ENCODE data around the gene TMEM132C.

TMEM132C gene

GRCh38 chr12:128729628-128730121, 462.7 kb downstream of the TMEM132C start:
- TF ChIP-seq CTCF (conservative IDR thresholded peaks at IDR 0.05; ENCODE audit: low read depth, low read length), result no peak
- H3K4me3 ChIP-seq (ENCODE audit: low read depth, low read length), result no peak overlapping the region
- DNase-seq (ENCODE audit: low read depth), result no peak

- H3K4me3 ChIP-seq (ENCODE audit: low read depth, low read length), result no peak overlapping the region
- no peak for DNase-seq (ENCODE audit: low read depth)
- TF ChIP-seq CTCF (conservative IDR thresholded peaks at IDR 0.05; ENCODE audit: low read depth, low read length), result no peak
Measured at GRCh38 chr12:128734371-128734770, 467.4 kb downstream of the TMEM132C start.

GRCh38 chr12:128737292-128737966, 470.5 kb downstream of the TMEM132C start:
- H3K4me3 ChIP-seq (ENCODE audit: low read depth, low read length), result no peak overlapping the region
- no peak for TF ChIP-seq CTCF (conservative IDR thresholded peaks at IDR 0.05; ENCODE audit: low read depth, low read length)
- no peak for DNase-seq (ENCODE audit: low read depth)

GRCh38 chr12:128743916-128744315, 476.9 kb downstream of the TMEM132C start:
- no peak for TF ChIP-seq CTCF (conservative IDR thresholded peaks at IDR 0.05; ENCODE audit: low read depth, low read length)
- H3K4me3 ChIP-seq (ENCODE audit: low read depth, low read length), result no peak overlapping the region
- DNase-seq (ENCODE audit: low read depth), result no peak

- no peak for TF ChIP-seq CTCF (conservative IDR thresholded peaks at IDR 0.05; ENCODE audit: low read depth, low read length)
- no peak overlapping the region for H3K4me3 ChIP-seq (ENCODE audit: low read depth, low read length)
- DNase-seq (ENCODE audit: low read depth), result no peak
Measured at GRCh38 chr12:128745772-128746689, 479.1 kb downstream of the TMEM132C start.

GRCh38 chr12:128747441-128747840, 480.5 kb downstream of the TMEM132C start:
- H3K4me3 ChIP-seq (ENCODE audit: low read depth, low read length), result no peak overlapping the region
- TF ChIP-seq CTCF (conservative IDR thresholded peaks at IDR 0.05; ENCODE audit: low read depth, low read length), result no peak
- no peak for DNase-seq (ENCODE audit: low read depth)
